Measurements from ENCODE around the gene UGT1A9. TPM values are rescaled to one million over a fixed set of nuclear protein-coding genes. Genes with fewer than 3 reads are reported as not detected.
A peak's percentile ranks its signal among the peaks of the same experiment; 100 is the strongest.
"Not testable (repeated sequence)": the region's sequence is repeated elsewhere in the genome, so short reads cannot be mapped to it uniquely, and the experiment has no call there.

The UGT1A9 gene
- total RNA-seq, 2 donors from 2014 or later = not detected

GRCh38 chr2:233700028-233700635, 28.4 kb downstream of the UGT1A9 start:
- H3K9me3 Mint-ChIP-seq = peaks cover 3% of the 10 kb centered on the region
- peak overlapping the region; percentile 48 for H3K27ac Mint-ChIP-seq
- TF ChIP-seq CTCF (conservative IDR thresholded peaks at IDR 0.05) = no peak
- no peak for DNase-seq
- peaks cover 24% of the 10 kb centered on the region for H3K4me1 Mint-ChIP-seq
- peaks cover 1% of the 10 kb centered on the region for H3K27me3 Mint-ChIP-seq (ENCODE audit: insufficient read depth)
- no peaks in the 10 kb centered on the region for H3K9me3 ChIP-seq (ENCODE audit: control insufficient read depth, low read length)
- no peak overlapping the region for H3K4me3 ChIP-seq (ENCODE audit: low read length)
- WGBS, 2 experiments (ENCODE audit: insufficient coverage in 1 of 2, insufficient read length in 1 of 2) = 47 to 60% methylated on average over 1 of the region's 1 CpG
- no peaks in the 10 kb centered on the region for H3K36me3 Mint-ChIP-seq (ENCODE audit: low read depth)
- H3K36me3 ChIP-seq (ENCODE audit: control insufficient read depth, insufficient read depth, low read length) = no peaks in the 10 kb centered on the region
- H3K4me1 ChIP-seq (ENCODE audit: control insufficient read depth, insufficient read depth, low read length) = peaks cover 6% of the 10 kb centered on the region
- peak overlapping the region; percentile 81 for H3K27ac ChIP-seq (ENCODE audit: low read depth, low read length)
- no peak overlapping the region for H3K4me3 Mint-ChIP-seq
- H3K27me3 ChIP-seq (ENCODE audit: control insufficient read depth, insufficient read depth, low read length, poor library complexity, severe bottlenecking) = no peaks in the 10 kb centered on the region
- no peak overlapping the region for H3K9ac ChIP-seq (ENCODE audit: extremely low read depth, low read length, poor library complexity, severe bottlenecking)

- H3K27me3 Mint-ChIP-seq (ENCODE audit: insufficient read depth); H3K4me3 ChIP-seq (ENCODE audit: low read length); DNase-seq; H3K4me3 Mint-ChIP-seq; H3K27ac ChIP-seq (ENCODE audit: low read depth, low read length); H3K9ac ChIP-seq (ENCODE audit: extremely low read depth, low read length, poor library complexity, severe bottlenecking); H3K36me3 Mint-ChIP-seq (ENCODE audit: low read depth); H3K36me3 ChIP-seq (ENCODE audit: control insufficient read depth, insufficient read depth, low read length); H3K9me3 ChIP-seq (ENCODE audit: control insufficient read depth, low read length); H3K27me3 ChIP-seq (ENCODE audit: control insufficient read depth, insufficient read depth, low read length, poor library complexity, severe bottlenecking); H3K4me1 ChIP-seq (ENCODE audit: control insufficient read depth, insufficient read depth, low read length); H3K27ac Mint-ChIP-seq; H3K9me3 Mint-ChIP-seq: not testable (repeated sequence)
- peaks cover 24% of the 10 kb centered on the region for H3K4me1 Mint-ChIP-seq
- 95% methylated on average over 3 of the region's 5 CpGs; no CpG with 5 or more reads in 1 of the 2 experiments for WGBS, 2 experiments (ENCODE audit: insufficient coverage in 1 of 2, insufficient read length in 1 of 2)
Measured at GRCh38 chr2:233700842-233701241, 29.1 kb downstream of the UGT1A9 start.

GRCh38 chr2:233702238-233702637, 30.5 kb downstream of the UGT1A9 start:
- H3K4me3 Mint-ChIP-seq = no peak overlapping the region
- 78% methylated on average over 3 of the region's 3 CpGs; no CpG with 5 or more reads in 1 of the 2 experiments for WGBS, 2 experiments (ENCODE audit: insufficient coverage in 1 of 2, insufficient read length in 1 of 2)
- H3K27me3 Mint-ChIP-seq (ENCODE audit: insufficient read depth) = peaks cover 1% of the 10 kb centered on the region
- no peak overlapping the region for H3K27ac Mint-ChIP-seq
- TF ChIP-seq CTCF (conservative IDR thresholded peaks at IDR 0.05) = no peak
- no peak overlapping the region for H3K9ac ChIP-seq (ENCODE audit: extremely low read depth, low read length, poor library complexity, severe bottlenecking)
- H3K4me1 ChIP-seq (ENCODE audit: control insufficient read depth, insufficient read depth, low read length) = peaks cover 6% of the 10 kb centered on the region
- no peaks in the 10 kb centered on the region for H3K36me3 ChIP-seq (ENCODE audit: control insufficient read depth, insufficient read depth, low read length)
- peaks cover 3% of the 10 kb centered on the region for H3K9me3 Mint-ChIP-seq
- H3K9me3 ChIP-seq (ENCODE audit: control insufficient read depth, low read length) = no peaks in the 10 kb centered on the region
- no peak overlapping the region for H3K4me3 ChIP-seq (ENCODE audit: low read length)
- H3K27ac ChIP-seq (ENCODE audit: low read depth, low read length) = no peak overlapping the region
- H3K27me3 ChIP-seq (ENCODE audit: control insufficient read depth, insufficient read depth, low read length, poor library complexity, severe bottlenecking) = no peaks in the 10 kb centered on the region
- DNase-seq = no peak
- H3K4me1 Mint-ChIP-seq = peaks cover 24% of the 10 kb centered on the region
- H3K36me3 Mint-ChIP-seq (ENCODE audit: low read depth) = no peaks in the 10 kb centered on the region

Measured in endodermal cell (in vitro differentiated cells).